GM18526 (cell line): Measurements from ENCODE around the gene GLOD4.

Experiments used
- POLR2A ChIP-seq: IDR thresholded peaks from 3 replicates; pipeline ENCODE4 v1.6.1; 2011; ENCODE audit not compliant: insufficient read length; ENCODE audit errors: extremely low read depth

The GLOD4 gene

DNA sequence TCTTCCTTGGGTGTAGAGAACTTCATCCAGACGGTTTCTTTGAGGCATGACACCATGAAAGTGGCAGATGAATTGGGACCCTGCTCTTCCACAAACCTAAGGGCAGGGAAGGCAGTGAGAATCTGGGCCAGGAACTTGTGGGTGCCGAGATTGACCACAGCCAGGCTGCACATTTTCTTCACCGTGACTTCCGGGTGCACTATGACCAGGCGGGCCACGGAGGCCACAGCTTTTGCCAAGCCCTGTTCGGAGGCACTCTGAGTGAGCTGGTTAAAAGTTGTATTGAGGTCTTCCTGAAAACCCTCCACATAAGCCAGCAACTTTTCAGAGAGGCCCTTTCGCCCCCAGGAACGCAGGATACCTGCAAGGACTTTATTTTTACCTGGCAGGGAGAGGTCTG lies 35.9 kb downstream of the GLOD4 start:
- TF ChIP-seq POLR2A = no peak

DNA sequence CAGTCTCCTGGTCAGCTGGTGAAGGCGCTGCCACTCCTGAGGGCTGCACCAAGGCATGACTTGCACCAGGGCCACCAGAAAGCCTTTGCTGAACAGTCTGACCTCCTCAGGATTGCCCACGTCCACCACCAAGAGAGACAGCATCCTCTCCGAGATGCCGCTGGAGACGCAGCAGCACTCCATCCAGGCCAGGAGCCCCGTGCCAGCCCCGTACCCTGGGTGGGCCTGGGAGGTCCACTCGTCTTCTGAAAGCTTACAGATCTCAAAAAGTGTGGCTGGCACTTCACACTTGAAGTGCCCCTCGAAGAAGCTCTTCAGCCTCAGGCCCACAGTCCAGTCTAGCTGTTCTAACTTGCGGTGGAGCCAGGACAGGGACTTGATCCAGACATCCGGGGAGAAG lies 36.7 kb downstream of the GLOD4 start:
- no peak for TF ChIP-seq POLR2A

DNA sequence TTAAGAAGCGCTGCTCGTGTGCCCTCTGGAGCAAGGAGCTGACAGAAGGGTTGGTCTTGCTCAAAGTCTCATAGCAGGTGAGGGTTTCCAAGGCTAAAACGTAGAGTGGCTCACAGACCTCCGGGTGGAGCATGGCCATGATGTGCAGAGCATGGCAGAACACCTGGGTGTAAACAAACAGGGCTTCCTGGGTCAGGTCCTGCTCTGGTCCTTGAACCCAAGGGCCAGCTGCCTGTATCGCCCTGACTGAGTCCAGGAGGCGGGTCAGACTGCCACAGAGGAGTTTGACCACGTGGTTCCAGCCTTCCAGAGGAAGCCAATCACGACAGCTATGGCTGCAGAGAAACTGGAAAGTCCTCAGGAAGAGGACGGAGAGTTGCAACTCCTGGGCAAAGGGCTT lies 37.1 kb downstream of the GLOD4 start:
- no peak for TF ChIP-seq POLR2A

DNA sequence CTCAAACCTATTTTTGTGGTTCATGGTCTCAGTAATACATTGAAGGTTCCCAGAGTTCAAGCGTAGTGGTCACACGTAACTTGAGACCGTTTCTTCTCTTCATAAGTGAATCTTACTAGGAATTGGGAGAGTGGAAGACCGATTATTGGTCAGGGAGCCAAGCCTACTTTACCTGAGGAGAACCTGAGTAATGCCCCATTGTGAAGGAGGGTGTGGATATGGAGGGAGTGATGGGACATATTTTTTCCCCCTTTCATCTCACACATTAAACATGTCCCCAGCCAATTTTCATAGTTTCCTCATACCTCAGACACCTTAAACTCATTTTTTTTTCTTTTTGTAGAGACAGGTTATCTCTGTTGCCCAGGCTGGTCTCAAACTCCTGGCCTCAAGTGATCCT lies 38.9 kb downstream of the GLOD4 start:
- TF ChIP-seq POLR2A = no peak

DNA sequence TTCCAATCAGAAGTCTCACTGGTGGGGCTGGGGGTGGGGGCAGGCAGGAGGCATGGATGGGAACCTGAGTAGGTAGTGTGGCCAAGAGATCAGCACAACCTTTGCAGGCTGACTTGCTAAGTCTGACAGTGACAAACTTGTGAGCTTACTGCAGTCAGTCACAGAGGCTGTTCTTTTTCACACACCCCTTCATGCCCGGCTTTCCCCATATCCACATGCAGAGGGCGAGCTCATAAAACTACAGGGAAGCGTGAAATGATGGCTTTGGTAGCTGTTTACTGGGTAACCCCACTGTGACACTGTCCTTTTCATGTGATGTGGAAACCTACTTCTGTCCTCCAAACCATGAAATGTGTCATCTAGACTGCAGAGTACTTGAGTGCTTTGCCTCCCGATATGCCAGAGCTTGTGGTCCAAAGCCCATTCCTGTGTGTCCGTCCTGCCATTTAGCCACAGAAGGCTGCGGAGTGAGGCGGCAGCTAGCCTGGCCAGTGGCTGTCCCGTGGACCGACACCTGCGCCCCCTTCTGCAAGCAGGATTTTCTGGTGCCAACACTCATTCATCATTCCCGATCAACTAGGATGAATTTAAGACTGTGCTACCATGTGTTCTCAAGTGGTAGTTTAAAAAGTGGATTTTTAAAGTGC lies 39.8 kb downstream of the GLOD4 start:
- TF ChIP-seq POLR2A = no peak

DNA sequence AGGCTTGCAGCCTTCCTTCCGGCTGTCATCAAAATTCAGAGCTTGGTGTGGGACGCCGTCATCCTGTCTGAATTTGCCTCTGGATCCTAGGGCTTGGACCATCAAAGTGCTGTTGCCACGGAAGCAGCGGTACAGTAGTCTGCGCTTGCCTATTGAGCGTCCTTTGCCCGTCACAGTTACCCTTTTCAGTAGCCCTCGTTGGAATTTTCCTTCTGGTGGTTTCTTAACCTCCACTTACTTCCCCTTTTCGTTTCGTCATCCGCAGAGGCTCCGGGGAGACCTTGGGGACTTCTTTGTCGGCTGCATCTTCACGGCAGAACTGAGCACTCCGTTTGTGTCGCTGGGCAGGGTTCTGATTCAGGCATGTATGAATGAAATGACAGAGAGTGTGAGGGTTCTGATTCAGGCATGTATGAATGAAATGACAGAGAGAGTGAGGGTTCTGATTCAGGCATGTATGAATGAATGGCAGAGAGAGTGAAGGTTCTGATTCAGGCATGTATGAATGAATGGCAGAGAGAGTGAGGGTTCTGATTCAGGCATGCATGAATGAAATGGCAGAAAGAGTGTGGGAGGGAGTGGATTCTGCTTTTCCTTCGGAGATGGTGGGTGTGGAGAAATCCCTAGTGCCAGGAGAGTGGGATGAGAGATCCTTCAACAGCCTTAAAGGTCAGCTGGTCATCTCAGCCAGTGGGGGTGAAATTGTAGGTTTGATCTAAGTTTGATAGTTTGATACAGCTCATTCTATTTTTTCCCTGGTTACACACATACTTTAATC lies 41.7 kb downstream of the GLOD4 start:
- TF ChIP-seq POLR2A = no peak

DNA sequence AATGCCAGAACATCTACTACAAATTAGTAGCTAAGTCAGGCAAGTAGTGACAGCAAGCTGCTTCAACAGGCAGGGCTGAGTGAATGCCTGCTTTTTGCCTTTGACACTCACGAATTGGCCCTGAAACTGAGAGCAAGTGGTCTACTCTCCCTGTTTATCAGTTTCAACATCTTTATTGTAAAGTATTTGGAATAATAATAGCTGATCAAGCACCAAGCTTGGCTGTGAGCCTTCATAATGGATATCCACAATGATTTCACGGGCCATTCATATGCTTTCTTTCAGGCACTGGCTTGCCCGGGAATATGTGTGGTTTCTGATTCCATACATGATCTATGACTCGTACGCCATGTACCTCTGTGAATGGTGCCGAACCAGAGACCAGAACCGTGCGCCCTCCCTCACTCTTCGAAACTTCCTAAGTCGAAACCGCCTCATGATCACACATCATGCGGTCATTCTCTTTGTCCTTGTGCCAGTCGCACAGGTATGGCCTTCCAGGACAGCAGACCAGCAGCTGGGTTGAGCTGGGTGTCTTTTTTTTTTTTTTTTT lies 44.4 kb downstream of the GLOD4 start:
- no peak for TF ChIP-seq POLR2A

DNA sequence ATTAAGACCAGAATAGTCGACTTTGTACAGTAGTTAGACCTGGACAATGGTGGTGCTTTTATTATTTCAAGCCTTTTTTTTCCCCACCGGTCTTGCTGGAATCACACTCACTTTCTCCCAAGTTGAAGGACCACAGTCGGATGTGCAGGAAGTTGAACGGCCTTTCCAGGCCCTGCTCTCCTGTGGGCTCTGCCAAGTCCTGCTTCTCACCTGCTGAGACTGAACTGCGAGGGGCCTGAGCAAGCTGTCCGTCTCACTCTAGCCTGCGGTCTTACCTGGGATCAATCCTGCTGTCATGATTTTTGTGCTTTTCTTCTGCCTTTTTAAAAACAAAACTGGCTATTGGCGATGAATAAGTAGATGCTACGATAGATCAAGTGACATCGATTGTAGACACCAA lies 48.3 kb downstream of the GLOD4 start:
- TF ChIP-seq POLR2A = no peak

DNA sequence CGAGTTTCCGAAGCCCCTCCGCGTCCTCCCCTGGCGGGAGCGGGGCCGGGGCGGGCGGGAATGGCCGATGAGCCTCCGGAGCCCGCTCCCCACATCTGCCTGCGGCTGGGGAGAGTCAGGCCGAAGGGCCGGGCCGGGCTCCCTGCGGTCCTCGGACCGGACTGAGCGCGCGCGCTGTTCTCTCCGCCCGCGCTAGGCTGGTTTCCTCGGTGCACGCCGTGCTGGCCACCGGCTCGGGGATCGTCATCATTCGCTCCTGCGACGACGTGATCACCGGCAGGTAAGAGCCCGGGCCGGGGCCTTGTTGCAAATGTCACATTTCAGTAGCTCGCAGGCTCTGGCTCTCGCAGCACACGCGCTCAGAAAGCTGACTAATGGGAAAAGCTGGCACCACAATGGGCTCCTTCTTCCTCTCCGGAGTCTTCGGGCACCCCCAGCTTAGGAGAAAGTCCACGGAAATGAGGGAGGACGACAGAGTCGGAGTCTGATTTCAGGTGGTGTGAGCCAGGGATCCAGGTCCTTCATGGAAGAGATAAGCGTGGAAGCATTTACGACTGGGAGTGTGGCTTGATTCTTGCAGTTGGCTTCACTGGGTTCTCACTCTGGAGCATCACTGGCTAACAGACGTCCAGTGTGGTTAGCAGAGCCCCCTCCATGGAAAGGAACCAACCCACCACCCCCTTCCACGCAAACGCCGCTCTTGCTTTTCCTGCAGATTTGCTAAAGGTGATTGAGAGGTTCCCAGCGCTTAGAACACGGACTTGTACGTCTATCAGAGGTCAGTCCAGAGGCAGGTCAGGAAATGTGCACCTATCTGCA lies 49.0 kb downstream of the GLOD4 start:
- no peak for TF ChIP-seq POLR2A

DNA sequence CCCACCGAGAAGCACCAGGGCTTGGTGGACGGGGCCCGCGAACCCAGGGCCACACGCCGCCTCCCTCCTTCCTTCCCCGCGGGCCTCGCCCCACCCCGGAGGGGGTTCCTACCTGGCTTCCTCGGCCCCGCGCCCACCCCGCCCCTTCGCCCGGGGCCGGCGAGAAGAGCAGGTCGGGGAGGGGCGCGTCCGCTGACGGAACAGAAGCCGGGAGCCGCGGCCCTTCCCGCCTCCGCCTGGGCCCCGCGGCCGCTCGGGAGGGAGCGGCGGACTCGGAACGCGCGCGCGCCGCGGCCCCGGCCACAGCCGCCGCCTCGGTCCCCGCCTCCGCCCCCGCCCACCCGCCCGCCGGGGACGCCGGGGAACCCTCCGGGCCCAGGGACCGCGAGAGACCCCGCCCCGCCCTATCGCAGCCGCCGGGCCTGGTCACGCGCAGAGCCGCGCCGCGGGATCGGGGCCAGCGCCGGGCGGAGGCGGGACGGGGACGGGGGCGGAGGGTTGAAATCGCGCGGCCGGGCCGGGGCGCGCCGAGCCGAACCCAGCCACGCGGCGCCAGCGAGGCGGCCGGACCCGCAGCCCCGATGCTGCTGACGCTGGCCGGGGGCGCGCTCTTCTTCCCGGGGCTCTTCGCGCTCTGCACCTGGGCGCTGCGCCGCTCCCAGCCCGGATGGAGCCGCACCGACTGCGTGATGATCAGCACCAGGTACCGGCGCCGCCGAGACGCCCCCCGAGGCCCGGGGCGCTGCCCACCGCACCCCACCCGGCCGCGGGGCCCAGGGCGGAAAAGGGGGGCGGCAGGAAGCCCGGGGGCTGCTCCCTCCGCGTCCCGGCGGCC lies 49.8 kb downstream of the GLOD4 start, which contains the start of gene TLCD3A:
Gene TLCD3A, plus strand, starts transcription at position 530 of the 835 bp plus-strand sequence. Its CDS starts 52 bp downstream, at position 582.
- peak; percentile 24 for TF ChIP-seq POLR2A

DNA sequence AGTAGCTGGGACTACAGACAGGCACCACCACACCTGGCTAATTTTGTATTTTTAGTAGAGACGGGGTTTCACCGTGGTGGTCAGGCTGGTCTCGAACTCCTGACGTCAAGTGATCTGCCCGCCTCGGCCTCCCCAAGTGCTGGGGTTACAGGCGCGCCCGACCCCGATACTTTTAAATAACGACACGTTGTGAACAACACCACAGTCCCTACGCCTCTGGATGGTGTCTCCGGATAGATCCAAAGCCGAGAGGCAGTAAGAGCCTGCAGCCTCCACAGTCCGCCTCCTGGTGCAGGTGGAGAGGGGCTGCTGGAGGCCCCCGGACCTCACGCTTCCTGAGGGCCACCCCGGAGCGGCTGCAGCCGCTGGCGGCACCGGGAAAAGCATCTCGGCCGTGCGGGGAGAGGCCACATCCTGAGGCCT lies 50.4 kb downstream of the GLOD4 start:
- no peak for TF ChIP-seq POLR2A

DNA sequence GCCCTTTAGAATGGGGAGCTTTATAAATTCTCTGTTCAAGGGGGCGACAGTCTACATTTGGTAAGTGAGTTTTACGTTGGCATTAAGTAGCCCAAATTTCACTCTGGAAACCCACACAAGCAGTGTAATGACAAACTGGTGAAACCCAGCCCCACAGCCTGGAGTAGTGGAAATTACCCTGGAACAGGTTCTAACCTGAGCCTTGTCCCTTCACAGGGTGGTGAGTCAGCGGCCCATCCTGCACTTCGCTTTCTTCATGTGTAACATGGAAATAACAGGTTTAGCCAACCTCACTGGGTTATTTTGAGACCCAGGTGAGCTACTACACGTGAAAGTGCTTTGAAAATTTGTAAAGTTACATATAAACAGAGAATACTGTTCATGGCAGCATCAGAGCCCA lies 53.2 kb downstream of the GLOD4 start:
- no peak for TF ChIP-seq POLR2A

DNA sequence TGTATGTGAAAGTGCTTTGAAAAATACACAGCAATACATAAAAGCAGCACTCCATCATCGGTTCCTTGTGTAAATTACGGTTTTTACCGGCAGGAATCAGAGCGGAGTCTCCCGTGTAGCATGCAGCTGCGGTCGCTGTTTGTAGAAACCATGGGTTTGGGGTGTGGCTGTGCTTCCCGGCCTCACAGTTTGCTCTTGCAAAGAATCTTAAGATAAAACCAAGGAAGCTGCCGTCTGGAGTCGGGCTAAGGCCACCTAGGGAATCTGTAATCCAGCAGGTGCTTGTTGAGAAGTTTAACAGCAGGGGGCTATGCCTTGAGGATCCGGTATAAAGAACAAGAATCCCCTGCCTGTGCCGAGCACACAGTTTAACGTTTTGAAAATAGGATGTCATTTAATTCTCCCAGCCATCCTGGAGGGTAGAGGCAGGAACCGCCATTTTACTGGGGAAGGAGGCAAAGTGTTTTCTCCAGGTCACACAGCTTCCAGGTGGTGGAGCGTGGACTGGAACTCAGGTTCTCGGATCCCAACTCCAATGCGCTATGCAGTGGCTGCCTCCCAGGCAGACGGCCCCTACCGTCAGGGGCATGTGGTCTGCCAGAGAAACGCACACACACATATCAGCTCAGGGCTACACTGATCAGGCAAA lies 55.7 kb downstream of the GLOD4 start:
- no peak for TF ChIP-seq POLR2A

DNA sequence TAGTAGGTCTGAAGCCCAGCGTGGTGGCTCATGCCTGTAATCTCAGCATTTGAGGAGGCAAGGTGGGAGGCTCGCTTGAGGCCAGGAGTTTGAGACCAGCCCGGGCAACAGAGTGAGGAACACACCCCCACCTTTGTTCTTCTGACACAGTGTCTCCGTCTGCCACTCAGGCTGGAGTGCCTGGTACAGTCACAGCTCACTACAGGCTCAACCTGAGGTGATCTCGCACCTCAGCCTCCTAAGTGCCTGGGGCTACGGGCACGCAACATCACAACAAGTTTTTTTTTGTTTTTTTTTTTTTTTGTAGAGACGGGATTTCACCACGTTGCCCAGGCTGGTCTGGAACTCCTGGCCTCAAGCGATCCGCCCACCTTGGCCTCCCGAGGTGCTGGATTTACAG lies 56.3 kb downstream of the GLOD4 start:
- no peak for TF ChIP-seq POLR2A
